Activated CD4-positive, CD25-positive, alpha-beta regulatory T cell (primary cell): Measurements from ENCODE around the gene TRMT13.
"Not testable (repeated sequence)": the region's sequence is repeated elsewhere in the genome, so short reads cannot be mapped to it uniquely, and the experiment has no call there.

Source experiments
- DNase-seq, 4 experiments: peaks; one replicate each; lab custom pipeline; 2025; lab: John Stamatoyannopoulos, UW

The TRMT13 gene

DNA sequence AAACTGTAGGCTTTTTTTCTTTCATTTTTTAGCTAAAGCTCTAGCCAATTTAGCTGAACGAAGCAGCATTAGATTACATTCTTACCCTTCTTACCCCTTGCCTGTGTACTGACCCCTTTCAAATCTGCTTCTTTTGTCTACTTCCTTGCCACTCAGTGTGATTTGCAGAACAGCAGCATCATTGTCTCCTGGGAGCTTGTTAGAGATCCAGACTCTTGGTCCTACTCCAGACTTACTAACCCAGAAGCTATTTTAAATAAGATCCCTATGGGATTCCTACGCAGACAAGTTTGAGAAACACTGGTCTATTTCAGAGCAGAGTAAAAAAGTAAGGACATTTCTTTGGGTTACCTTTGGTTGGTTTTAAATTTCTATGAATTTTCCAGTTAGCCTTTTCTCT is 31.3 kb downstream of the TRMT13 start:
- no peak for DNase-seq

DNA sequence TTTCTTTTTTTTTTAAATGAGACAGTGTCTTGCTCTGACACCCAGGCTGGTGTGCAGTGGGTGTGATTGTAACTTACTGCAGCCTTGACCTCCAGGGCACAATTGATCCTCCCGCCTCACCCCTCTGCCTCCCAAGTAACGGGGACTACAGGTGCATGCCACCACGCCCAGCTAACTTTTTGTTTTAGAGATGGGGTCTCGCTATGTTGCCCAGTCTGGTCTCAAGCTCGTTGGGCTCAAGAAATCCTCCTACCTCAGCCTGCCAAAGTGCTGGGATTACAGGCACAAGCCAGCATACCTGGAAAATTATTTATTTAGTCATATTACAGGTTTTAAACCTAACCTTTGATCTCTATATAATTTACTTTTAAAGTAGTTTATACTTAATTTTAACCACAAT is 31.7 kb downstream of the TRMT13 start:
- DNase-seq = no peak

DNA sequence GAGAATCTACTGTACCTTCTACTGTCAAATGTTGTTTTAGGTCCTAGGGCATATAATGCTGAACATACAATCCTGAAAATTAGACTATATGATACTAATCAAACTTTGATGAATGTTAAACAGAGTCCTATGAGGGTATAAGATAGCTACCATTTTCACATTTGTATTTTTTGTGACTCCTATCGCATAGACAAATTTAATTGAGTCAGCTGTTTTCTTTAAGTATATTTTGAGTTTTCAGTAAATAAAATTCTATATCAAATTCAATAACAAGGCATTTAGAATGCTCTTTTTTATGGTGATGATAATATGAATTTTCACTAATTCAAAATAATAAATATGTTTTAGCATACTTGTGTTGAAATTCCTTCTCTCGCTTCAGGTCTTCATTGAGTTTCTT is 35.1 kb downstream of the TRMT13 start:
- no peak for DNase-seq

DNA sequence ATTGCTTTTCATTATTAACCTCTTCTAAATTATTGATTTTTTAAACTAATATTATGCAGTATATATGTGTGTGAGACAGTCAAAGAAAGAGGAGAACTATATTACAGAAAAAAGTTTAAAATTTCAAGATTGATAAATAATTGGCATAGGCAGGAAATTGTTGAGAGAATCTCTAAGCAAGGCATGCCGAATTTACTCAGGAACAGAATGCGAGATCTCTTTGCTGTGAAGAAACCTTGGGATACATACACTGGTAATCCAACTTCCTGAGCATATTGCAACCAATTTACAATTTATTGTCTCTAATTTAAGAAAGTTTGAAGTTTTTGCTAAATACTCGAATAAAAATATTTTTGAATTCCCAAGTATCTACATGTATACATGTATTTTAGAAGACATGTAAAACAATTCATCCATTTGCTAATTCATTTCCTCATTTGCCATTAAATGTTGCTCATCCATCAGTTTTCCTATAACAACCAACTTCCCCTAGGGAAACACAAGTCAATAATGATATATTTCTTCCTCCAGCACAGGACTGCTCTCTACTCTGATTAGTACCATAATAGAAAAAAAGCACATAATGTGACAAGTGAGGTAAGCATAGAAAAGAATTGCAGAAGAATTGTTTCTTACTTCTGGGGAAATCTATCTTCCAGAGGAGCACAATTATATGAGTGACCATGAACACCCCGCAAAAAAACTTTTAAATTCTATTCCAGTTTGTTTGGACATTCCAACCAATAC is 44.5 kb downstream of the TRMT13 start:
- no peak for DNase-seq

DNA sequence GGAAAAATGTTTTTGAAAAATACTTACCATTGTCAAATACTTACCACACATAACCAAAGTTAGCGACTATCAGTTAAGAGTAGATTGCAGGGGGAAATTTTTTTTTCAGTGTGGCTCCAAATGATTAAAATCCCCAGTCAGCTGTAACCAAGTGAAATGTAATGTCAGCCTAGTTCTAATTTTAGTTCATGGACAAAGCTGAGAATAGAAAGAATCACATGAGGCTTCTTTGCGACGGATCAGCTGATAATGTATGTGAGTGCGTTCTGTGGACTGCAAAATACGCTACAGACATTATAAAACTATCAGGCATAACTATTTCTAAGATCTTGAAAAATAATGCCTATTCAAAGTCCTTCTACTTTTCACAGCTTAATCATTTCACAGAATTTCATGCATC is 45.1 kb downstream of the TRMT13 start, which contains the start of gene LRRC39:
Gene LRRC39 (minus strand): TSS at position 166 of the 400 bp plus-strand sequence. CDS start 9,740 bp downstream, outside the sequence.
- no peak for DNase-seq

DNA sequence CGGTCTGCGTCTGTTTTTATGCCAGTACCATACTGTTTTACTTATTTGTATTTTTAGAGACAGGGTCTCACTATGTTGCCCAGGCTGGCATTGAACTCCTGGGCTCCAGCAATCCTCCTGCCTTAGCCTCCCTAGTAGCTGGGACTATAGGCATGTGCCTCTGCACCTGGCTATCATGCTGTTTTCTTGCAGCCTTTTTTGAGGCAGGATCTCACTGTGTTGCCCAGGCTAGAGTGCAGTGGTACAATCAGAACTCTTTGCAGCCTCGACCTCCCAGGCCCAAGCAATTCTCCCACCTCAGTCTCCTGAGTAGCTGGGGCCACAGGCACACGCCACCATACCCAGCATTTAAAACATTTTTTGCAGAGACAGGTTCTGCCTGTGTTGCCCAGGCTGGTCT is 50.4 kb downstream of the TRMT13 start:
- DNase-seq = no peak

DNA sequence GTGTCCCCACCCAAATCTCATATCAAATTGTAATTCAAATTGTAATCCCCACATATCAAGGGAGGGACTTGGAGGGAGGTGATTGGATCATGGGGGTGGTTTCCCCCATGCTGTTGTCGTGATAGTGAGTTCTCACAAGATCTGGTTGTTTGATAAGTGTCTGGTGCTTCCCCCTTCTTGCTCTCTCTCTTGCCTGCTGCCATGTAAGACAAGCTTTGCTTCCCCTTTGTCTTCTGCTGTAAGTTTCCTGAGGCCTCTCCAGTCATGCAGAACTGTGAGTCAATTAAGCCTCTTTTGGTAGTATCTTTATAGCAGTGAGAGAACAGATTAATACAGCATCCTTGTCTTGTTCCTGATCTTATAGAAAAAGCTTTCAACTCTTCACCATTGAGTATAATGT is 51.6 kb downstream of the TRMT13 start:
- DNase-seq = no peak

DNA sequence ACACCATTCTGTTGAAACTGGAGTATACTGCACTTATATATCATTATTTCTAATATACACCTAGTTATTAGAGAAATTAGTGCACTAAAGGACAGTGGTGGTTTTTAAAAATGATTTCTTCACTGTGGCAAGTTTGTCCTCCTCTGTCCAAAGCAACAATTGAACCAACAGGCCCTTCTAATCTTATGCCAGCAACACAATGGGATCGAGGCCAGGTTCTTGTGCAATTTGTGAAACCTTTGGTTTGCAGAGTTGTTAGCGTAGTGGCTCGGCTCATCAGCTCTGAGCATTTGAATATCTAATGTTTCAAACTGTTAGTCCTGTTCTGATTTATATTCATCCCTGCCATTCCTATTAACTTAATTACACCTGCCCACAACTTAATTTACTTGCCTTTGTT is 54.9 kb downstream of the TRMT13 start:
- DNase-seq = no peak

DNA sequence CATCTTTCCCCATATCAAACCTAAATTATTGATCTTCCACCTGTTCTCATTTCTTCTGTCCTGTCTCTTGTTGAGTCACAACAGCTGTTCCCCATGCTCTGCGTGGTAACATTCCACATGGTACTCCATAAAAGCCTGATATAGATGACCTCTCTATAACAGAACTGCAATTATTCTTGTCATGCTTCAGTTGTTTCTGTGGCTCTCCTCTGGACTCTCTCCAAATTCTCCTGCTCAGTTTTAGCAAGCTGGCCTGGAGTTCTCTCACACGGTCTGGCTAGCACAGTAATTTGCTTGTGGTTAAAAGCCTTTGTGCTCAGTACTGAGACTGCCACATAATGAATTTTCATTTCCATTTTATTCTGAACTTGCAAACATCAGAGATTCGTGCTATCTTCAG is 55.7 kb downstream of the TRMT13 start:
- no peak for DNase-seq

DNA sequence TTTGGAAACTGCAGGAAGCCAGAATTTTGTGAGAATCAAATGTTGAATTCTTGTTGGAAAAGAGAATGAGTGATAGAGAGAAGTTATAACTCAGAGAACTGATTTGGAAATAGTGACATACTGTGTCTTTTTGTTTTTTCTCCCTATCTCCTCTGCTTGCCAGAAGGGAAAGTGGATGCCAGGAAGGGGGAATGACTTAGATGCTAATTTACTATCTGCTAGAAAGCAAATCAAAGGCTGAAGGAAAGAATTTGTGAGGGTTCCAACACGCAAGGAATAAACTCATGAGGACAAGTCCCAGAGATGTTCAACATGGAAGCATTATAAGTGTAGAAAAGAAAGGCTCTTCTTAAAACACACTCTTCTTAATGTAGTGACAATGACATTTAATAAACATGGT is 65.6 kb downstream of the TRMT13 start:
- DNase-seq = no peak

DNA sequence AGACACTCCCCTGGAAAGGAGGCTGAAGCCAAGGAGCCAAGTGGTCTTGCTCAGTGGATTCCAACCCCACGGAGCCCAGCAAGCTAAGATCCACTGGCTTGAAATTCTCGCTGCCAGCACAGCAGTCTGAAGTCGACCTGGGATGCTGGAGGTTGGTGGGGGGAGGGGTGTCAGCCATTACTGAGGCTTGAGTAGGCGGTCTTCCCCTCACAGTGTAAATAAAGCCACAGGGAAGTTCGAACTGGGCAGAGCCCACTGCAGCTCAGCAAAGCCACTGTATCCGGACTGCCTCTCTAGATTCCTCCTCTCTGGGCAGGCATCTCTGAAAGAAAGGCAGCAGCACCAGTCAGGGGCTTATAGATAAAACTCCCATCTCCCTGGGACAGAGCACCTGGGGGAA is 67.1 kb downstream of the TRMT13 start:
- DNase-seq = not testable (repeated sequence)
